ENCODE measurements around the gene ADAM17.

GRCh38 chr2:9533663-9534062 is 22.0 kb downstream of the ADAM17 start:
- no peak for TF ChIP-seq MXI1 (conservative IDR thresholded peaks at IDR 0.05; ENCODE audit: poor library complexity, severe bottlenecking)
- no peak for TF ChIP-seq EP300 (conservative IDR thresholded peaks at IDR 0.05; ENCODE audit: poor library complexity, severe bottlenecking)
